GM18519 (cell line): ENCODE results near the gene WDR19.
"Not testable (repeated sequence)": the region's sequence is repeated elsewhere in the genome, so short reads cannot be mapped to it uniquely, and the experiment has no call there.

Source experiments
- ATAC-seq: cut with Tn5 transposase; IDR thresholded peaks from one replicate; pipeline ENCODE4 v1.9.1; 2021; ENCODE audit warnings: mild to moderate bottlenecking, moderate library complexity; ENCODE audit not compliant: unreplicated experiment, low FRiP score

The WDR19 gene

GRCh38 chr4:39181905-39182638 lies at the start of gene WDR19:
Gene WDR19, plus strand, starts transcription at chr4:39182529. Its CDS starts 29 bp downstream, at chr4:39182558.
- peak; percentile 99 for ATAC-seq

GRCh38 chr4:39133623-39134022 lies 48.7 kb upstream of the WDR19 start:
- no peak for ATAC-seq

- no peak for ATAC-seq
Measured at GRCh38 chr4:39134683-39135306, 47.5 kb upstream of the WDR19 start.

- ATAC-seq, result not testable (repeated sequence)
Measured at GRCh38 chr4:39138227-39138626, 44.1 kb upstream of the WDR19 start.

- no peak for ATAC-seq
Measured at GRCh38 chr4:39146211-39146610, 36.1 kb upstream of the WDR19 start.

- ATAC-seq, result no peak
Measured at GRCh38 chr4:39154009-39154408, 28.3 kb upstream of the WDR19 start.

GRCh38 chr4:39157520-39157919 lies 24.8 kb upstream of the WDR19 start:
- ATAC-seq, result no peak

GRCh38 chr4:39166177-39166576 lies 16.2 kb upstream of the WDR19 start:
- no peak for ATAC-seq

GRCh38 chr4:39166669-39167068 lies 15.7 kb upstream of the WDR19 start:
- no peak for ATAC-seq

GRCh38 chr4:39169426-39169825 lies 12.9 kb upstream of the WDR19 start:
- no peak for ATAC-seq

- no peak for ATAC-seq
Measured at GRCh38 chr4:39170301-39170700, 12.0 kb upstream of the WDR19 start.

- no peak for ATAC-seq
Measured at GRCh38 chr4:39178706-39179105, 3.6 kb upstream of the WDR19 start.

GRCh38 chr4:39179681-39180080 lies 2.6 kb upstream of the WDR19 start:
- ATAC-seq, result no peak

- ATAC-seq, result not testable (repeated sequence)
Measured at GRCh38 chr4:39180629-39181028, 1.7 kb upstream of the WDR19 start.

- no peak for ATAC-seq
Measured at GRCh38 chr4:39181520-39181904, 817 bp upstream of the WDR19 start.

- no peak for ATAC-seq
Measured at GRCh38 chr4:39201963-39202362, 19.6 kb downstream of the WDR19 start.

GRCh38 chr4:39204543-39204942 lies 22.2 kb downstream of the WDR19 start:
- no peak for ATAC-seq

- no peak for ATAC-seq
Measured at GRCh38 chr4:39205000-39205399, 22.7 kb downstream of the WDR19 start.

- no peak for ATAC-seq
Measured at GRCh38 chr4:39205476-39205875, 23.1 kb downstream of the WDR19 start.

GRCh38 chr4:39227906-39228305 lies 45.6 kb downstream of the WDR19 start:
- ATAC-seq, result no peak

GRCh38 chr4:39228377-39228776 lies 46.0 kb downstream of the WDR19 start:
- ATAC-seq, result no peak

- ATAC-seq, result no peak
Measured at GRCh38 chr4:39230462-39230861, 48.1 kb downstream of the WDR19 start.
